ENCODE measurements around the gene TPRA1. TPM values are rescaled to one million over a fixed set of nuclear protein-coding genes. Genes with fewer than 3 reads are reported as not detected.
A peak's percentile ranks its signal among the peaks of the same experiment; 100 is the strongest.

The TPRA1 gene
- polyA plus RNA-seq, 3 donors from 2014 or later: 20.8 to 36.0 (median 31.5) TPM

DNA sequence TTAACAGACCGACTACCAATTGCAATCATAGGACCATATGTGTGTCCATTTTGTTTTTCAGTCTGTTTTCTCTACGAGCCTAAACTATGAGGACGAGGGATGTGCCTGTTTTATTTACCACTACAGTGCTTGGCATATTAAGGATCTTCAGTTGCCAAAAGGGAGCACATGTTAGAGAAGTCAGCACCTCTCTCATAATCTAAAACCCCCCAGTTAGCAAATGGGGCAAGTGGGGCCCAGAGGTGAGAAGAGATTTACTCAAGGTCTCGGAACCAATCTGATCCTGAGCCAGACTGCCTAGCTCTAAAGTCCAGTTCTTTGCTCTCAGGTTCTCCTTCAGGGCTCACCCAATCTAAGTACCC is 37.9 kb upstream of the TPRA1 start:
- H3K27me3 Mint-ChIP-seq (ENCODE audit: low read depth in 3 of 3): peaks cover 13 to 21% (median 18%) of the 10 kb centered on the region in 3 donors
- H3K36me3 Mint-ChIP-seq: no peaks in the 10 kb centered on the region
- H3K4me3 Mint-ChIP-seq: peak overlapping the region; percentile 78 to 90 (median 84)
- H3K27ac Mint-ChIP-seq: peak overlapping the region in 5 of 6 donors; percentile 17 to 82 (median 69)
- H3K4me1 Mint-ChIP-seq: peaks cover 45 to 56% of the 10 kb centered on the region in 2 donors
- no peak for DNase-seq
- no peaks in the 10 kb centered on the region for H3K9me3 Mint-ChIP-seq

DNA sequence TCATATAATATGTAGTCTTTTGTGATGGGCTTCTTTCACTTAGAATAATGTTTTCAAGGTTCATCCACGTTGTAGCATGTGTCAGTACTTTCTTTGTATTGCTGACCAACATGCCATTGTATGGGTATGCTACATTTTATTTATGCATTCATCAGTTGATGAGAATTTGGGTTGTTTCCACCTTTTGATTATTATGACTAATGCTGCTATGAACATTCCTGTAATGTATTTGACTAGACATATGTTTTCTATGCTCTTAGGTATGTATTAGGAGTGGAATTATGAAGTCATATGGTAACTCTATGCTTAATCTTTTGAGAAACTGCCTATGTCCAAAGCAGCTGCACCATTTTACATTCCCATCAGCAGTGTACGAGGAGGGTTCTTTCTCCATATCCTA is 35.3 kb upstream of the TPRA1 start:
- Mint-ChIP-seq H3K27me3 (ENCODE audit: low read depth in 3 of 3) (peaks cover 13 to 22% (median 16%) of the 10 kb centered on the region in 3 donors), H3K36me3 (peaks cover 0 to 9% (median 6%) of the 10 kb centered on the region in 3 donors), H3K4me3 (peak overlapping the region in 2 of 5 donors; percentile 9 to 21), H3K27ac (peak overlapping the region in 3 of 6 donors; percentile 9 to 49 (median 41)), H3K4me1 (peaks cover 38 to 48% of the 10 kb centered on the region in 2 donors), H3K9me3 (no peaks in the 10 kb centered on the region)
- no peak for DNase-seq

- Mint-ChIP-seq H3K4me1 (peaks cover 24 to 33% of the 10 kb centered on the region in 2 donors), H3K9me3 (no peaks in the 10 kb centered on the region), H3K36me3 (peaks cover 5 to 16% (median 12%) of the 10 kb centered on the region in 3 donors), H3K27me3 (ENCODE audit: low read depth in 3 of 3) (peaks cover 4 to 15% (median 7%) of the 10 kb centered on the region in 3 donors), H3K27ac (no peak overlapping the region), H3K4me3 (no peak overlapping the region)
- DNase-seq: no peak
Observed at GRCh38 chr3:127624063-127624462, 33.5 kb upstream of the TPRA1 start.

GRCh38 chr3:127622772-127623576 is 32.4 kb upstream of the TPRA1 start:
- DNase-seq: no peak
- Mint-ChIP-seq H3K9me3 (no peaks in the 10 kb centered on the region), H3K36me3 (peaks cover 15 to 25% (median 22%) of the 10 kb centered on the region in 3 donors), H3K27me3 (ENCODE audit: low read depth in 3 of 3) (peaks cover 0 to 11% (median 2%) of the 10 kb centered on the region in 3 donors), H3K4me3 (no peak overlapping the region), H3K27ac (no peak overlapping the region), H3K4me1 (peaks cover 20 to 25% of the 10 kb centered on the region in 2 donors)

DNA sequence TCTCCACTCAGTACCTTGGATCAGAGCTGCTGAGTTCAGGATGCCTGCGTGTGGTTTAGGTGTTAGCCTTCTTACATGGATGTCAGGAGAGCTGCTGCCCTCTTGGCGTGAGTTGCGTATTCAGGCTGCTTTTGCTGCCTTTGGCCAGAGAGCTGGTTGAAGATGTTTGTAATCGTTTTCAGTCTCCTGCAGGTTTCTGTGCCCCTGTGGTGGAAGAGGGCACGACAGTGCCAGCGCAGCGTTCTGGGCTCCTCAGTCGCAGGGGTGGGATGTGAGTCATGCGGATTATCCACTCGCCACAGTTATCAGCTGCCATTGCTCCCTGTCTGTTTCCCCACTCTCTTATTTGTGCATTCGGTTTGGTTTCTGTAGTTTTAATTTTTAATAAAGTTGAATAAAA is 31.5 kb upstream of the TPRA1 start:
- DNase-seq: no peak
- H3K9me3 Mint-ChIP-seq: no peaks in the 10 kb centered on the region
- peaks cover 13 to 15% of the 10 kb centered on the region in 2 donors for H3K4me1 Mint-ChIP-seq
- H3K27me3 Mint-ChIP-seq (ENCODE audit: low read depth in 3 of 3): peaks cover 0 to 9% (median 2%) of the 10 kb centered on the region in 3 donors
- no peak overlapping the region for H3K4me3 Mint-ChIP-seq
- peaks cover 16 to 25% (median 23%) of the 10 kb centered on the region in 3 donors for H3K36me3 Mint-ChIP-seq
- no peak overlapping the region for H3K27ac Mint-ChIP-seq

DNA sequence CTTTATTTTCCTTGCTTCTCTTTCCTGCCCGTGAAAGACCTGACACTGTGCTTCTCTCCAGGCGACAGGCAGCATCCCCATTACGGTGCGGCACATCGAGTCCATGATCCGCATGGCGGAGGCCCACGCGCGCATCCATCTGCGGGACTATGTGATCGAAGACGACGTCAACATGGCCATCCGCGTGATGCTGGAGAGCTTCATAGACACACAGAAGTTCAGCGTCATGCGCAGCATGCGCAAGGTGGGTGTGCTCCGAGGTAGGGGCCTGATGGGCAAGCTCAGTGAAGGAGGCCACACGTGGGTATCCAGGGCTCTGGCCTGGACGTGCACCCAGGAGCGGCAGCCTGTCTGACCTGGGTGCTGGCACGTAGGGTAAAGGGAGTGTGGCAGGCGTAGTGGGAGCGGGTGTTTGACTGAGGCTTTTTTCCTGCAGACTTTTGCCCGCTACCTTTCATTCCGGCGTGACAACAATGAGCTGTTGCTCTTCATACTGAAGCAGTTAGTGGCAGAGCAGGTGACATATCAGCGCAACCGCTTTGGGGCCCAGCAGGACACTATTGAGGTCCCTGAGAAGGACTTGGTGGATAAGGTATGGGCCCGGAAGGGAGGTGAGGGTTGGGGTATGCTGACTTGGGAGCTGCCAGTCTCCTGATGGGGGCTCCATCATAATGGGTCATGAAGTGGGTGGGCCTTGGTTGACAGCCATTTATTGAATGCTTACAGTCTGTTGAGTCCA is 30.3 kb upstream of the TPRA1 start:
- H3K27ac Mint-ChIP-seq: no peak overlapping the region
- no peak overlapping the region for H3K4me3 Mint-ChIP-seq

GRCh38 chr3:127618891-127619290 is 28.4 kb upstream of the TPRA1 start:
- no peak for DNase-seq
- Mint-ChIP-seq H3K27ac (peak overlapping the region in 1 of 6 donors; percentile 33), H3K4me3 (no peak overlapping the region), H3K9me3 (no peaks in the 10 kb centered on the region), H3K36me3 (peaks cover 19 to 41% (median 36%) of the 10 kb centered on the region in 3 donors), H3K27me3 (ENCODE audit: low read depth in 3 of 3) (peaks cover 0 to 2% (median 0%) of the 10 kb centered on the region in 3 donors), H3K4me1 (no peaks in the 10 kb centered on the region)

More for the DNA sequence above, 30.3 kb upstream of the TPRA1 start:
- no peaks in the 10 kb centered on the region for H3K9me3 Mint-ChIP-seq
- peaks cover under 1 to 3% of the 10 kb centered on the region in 2 donors for H3K4me1 Mint-ChIP-seq
- DNase-seq: no peak
- peaks cover 0 to 5% (median 0%) of the 10 kb centered on the region in 3 donors for H3K27me3 Mint-ChIP-seq (ENCODE audit: low read depth in 3 of 3)
- H3K36me3 Mint-ChIP-seq: peaks cover 19 to 31% (median 29%) of the 10 kb centered on the region in 3 donors

- Mint-ChIP-seq H3K4me3 (no peak overlapping the region), H3K27me3 (ENCODE audit: low read depth in 3 of 3) (peaks cover 0 to 2% (median 0%) of the 10 kb centered on the region in 3 donors), H3K9me3 (no peaks in the 10 kb centered on the region), H3K36me3 (peaks cover 28 to 48% (median 43%) of the 10 kb centered on the region in 3 donors), H3K27ac (no peak overlapping the region), H3K4me1 (no peaks in the 10 kb centered on the region)
- DNase-seq: no peak
Observed at GRCh38 chr3:127616836-127617605, 26.5 kb upstream of the TPRA1 start.

GRCh38 chr3:127615631-127616305 is 25.2 kb upstream of the TPRA1 start:
- Mint-ChIP-seq H3K4me1 (no peaks in the 10 kb centered on the region), H3K27me3 (ENCODE audit: low read depth in 3 of 3) (peaks cover 0 to under 1% (median 0%) of the 10 kb centered on the region in 3 donors), H3K9me3 (no peaks in the 10 kb centered on the region), H3K4me3 (no peak overlapping the region), H3K36me3 (peaks cover 30 to 45% (median 36%) of the 10 kb centered on the region in 3 donors), H3K27ac (no peak overlapping the region)
- DNase-seq: no peak

DNA sequence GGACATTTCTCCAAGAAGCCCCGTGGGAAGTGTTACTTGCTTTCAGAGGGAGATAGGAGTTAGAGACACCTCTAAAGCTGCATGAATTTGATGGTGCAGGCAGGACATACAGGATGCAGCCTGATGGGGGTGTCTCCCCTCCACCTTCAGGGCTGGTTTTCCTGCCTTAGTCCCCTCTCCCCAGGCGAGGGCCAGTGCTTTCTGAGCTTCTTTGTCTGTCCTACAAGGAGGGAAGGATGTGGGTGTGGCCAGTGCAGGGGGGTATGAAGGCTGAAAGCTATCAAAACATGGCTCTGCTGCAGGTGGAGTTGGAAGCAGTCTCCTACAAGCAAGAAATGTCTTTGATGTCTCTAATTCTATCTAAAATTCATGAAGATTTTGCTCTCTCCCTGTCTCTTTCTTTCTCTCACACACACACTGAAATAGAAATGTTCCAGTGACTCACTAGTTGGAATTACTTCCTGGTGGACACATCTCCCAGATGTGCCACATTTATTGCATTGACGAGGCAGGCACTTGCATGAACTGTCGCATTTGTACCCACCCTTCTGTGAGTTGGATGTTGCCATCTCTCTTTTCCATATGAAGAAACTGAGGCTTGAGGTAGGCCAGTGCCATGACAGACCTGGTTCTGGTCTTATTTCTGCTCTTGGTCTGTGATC is 24.5 kb upstream of the TPRA1 start:
- Mint-ChIP-seq H3K9me3 (no peaks in the 10 kb centered on the region), H3K4me1 (no peaks in the 10 kb centered on the region), H3K27me3 (ENCODE audit: low read depth in 3 of 3) (no peaks in the 10 kb centered on the region), H3K36me3 (peaks cover 31 to 48% (median 33%) of the 10 kb centered on the region in 3 donors), H3K27ac (no peak overlapping the region), H3K4me3 (no peak overlapping the region)
- no peak for DNase-seq

- DNase-seq: no peak
- H3K27ac Mint-ChIP-seq: no peak overlapping the region
- no peak overlapping the region for H3K4me3 Mint-ChIP-seq
- no peaks in the 10 kb centered on the region for H3K27me3 Mint-ChIP-seq (ENCODE audit: low read depth in 3 of 3)
- peaks cover 32 to 51% (median 34%) of the 10 kb centered on the region in 3 donors for H3K36me3 Mint-ChIP-seq
- no peaks in the 10 kb centered on the region for H3K4me1 Mint-ChIP-seq
- no peaks in the 10 kb centered on the region for H3K9me3 Mint-ChIP-seq
Observed at GRCh38 chr3:127613406-127613805, 22.9 kb upstream of the TPRA1 start.

DNA sequence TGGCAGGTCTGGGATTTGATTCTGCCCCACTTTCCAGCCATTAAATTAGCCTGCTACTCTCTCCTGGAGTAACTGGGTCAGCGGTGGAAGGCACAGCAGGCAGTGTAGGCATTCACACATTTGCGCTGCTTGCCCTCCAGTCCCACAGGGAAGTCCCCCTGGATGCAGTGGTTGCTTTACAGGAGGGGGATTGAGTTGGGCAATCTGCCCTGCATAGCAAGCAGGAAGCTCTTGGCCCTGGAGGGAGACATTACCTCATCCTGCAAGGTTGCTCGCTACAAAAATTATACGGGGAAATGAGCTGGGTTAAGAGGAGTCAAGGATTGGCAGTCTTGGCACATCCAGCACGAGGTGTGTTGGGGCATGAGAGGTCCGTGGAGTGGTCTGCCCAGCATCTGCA is 22.4 kb upstream of the TPRA1 start:
- Mint-ChIP-seq H3K9me3 (no peaks in the 10 kb centered on the region), H3K4me1 (no peaks in the 10 kb centered on the region), H3K27ac (no peak overlapping the region), H3K4me3 (no peak overlapping the region), H3K36me3 (peaks cover 30 to 49% (median 31%) of the 10 kb centered on the region in 3 donors), H3K27me3 (ENCODE audit: low read depth in 3 of 3) (no peaks in the 10 kb centered on the region)
- DNase-seq: no peak
